OCI-M2 (cell line): ENCODE measurements around the gene RBM33.
"Not testable (repeated sequence)": the region's sequence is repeated elsewhere in the genome, so short reads cannot be mapped to it uniquely, and the experiment has no call there.

ENCODE experiments used
- DNase-seq: peaks from one replicate; lab custom pipeline; 2025; ENCODE audit not compliant: unreplicated experiment; lab: John Stamatoyannopoulos, UW

Gene RBM33

GRCh38 chr7:155686620-155687324, 42.3 kb downstream of the RBM33 start:
- not testable (repeated sequence) for DNase-seq

- not testable (repeated sequence) for DNase-seq
Observed at GRCh38 chr7:155688237-155688636, 43.8 kb downstream of the RBM33 start.

GRCh38 chr7:155690655-155691054, 46.2 kb downstream of the RBM33 start:
- not testable (repeated sequence) for DNase-seq

GRCh38 chr7:155692317-155692716, 47.9 kb downstream of the RBM33 start:
- no peak for DNase-seq

- DNase-seq, result no peak
Observed at GRCh38 chr7:155693826-155694225, 49.4 kb downstream of the RBM33 start.

GRCh38 chr7:155694851-155695250, 50.4 kb downstream of the RBM33 start:
- no peak for DNase-seq

GRCh38 chr7:155696747-155697146, 52.3 kb downstream of the RBM33 start:
- no peak for DNase-seq

GRCh38 chr7:155698633-155699032, 54.2 kb downstream of the RBM33 start:
- DNase-seq, result no peak

GRCh38 chr7:155699180-155699579, 54.7 kb downstream of the RBM33 start:
- DNase-seq, result no peak

GRCh38 chr7:155700847-155701246, 56.4 kb downstream of the RBM33 start:
- no peak for DNase-seq

- no peak for DNase-seq
Observed at GRCh38 chr7:155701972-155702544, 57.6 kb downstream of the RBM33 start.

- no peak for DNase-seq
Observed at GRCh38 chr7:155702616-155703015, 58.2 kb downstream of the RBM33 start.

GRCh38 chr7:155705623-155706360, 61.3 kb downstream of the RBM33 start:
- DNase-seq, result no peak

GRCh38 chr7:155706376-155706775, 61.9 kb downstream of the RBM33 start:
- no peak for DNase-seq

GRCh38 chr7:155709453-155709852, 65.0 kb downstream of the RBM33 start:
- DNase-seq, result no peak

- no peak for DNase-seq
Observed at GRCh38 chr7:155710031-155710430, 65.6 kb downstream of the RBM33 start.

GRCh38 chr7:155710530-155710929, 66.1 kb downstream of the RBM33 start:
- no peak for DNase-seq

- no peak for DNase-seq
Observed at GRCh38 chr7:155711081-155711480, 66.6 kb downstream of the RBM33 start.

- DNase-seq, result no peak
Observed at GRCh38 chr7:155713384-155713783, 68.9 kb downstream of the RBM33 start.

- DNase-seq, result no peak
Observed at GRCh38 chr7:155714702-155715101, 70.2 kb downstream of the RBM33 start.

GRCh38 chr7:155715111-155715805, 70.8 kb downstream of the RBM33 start:
- no peak for DNase-seq
